ENCODE data around the gene DRAP1.

- TF ChIP-seq POLR2A (IDR thresholded peaks at IDR 0.05) (no peak), CTCF (IDR thresholded peaks at IDR 0.05) (no peak), EP300 (IDR thresholded peaks at IDR 0.05) (no peak)
Measured at GRCh38 chr11:65906602-65907001, 12.6 kb upstream of the DRAP1 start.
